GM18909 (cell line): ENCODE data around the gene HOXC4.
A peak's percentile ranks its signal among the peaks of the same experiment; 100 is the strongest.
"Not testable (repeated sequence)": the region's sequence is repeated elsewhere in the genome, so short reads cannot be mapped to it uniquely, and the experiment has no call there.

Experiments used
- ATAC-seq: cut with Tn5 transposase; IDR thresholded peaks from one replicate; pipeline ENCODE4 v1.9.1; 2021; ENCODE audit warnings: mild to moderate bottlenecking; ENCODE audit not compliant: unreplicated experiment, poor library complexity

HOXC4 gene

DNA sequence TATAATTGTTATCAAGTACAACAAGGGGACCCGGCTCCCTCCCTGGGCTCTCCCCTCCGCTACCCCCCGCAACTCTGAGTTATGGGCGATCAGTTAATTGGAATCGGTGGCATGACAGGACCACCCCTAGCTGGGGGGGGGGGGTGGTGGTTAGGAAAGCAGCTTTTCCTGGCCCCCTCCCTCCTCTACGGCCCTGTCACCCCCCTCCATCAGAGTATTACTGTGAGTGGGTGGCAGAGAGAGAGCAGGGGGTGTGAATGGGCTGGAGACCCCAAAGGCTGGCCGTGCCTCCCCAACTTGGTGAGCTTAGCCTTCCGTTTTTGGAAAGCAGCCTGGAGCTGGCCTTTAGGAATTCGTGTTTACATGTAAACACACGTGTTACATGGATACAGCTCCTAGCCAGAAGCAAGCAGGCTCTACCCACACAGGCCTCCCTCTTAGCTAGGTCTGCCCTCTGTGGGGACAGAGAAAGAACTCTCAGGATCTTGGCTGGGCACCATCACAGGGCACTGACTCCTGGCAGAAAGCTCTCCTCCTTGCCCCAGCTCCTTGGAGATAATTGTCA lies 1.1 kb upstream of the HOXC4 start:
- no peak for ATAC-seq

DNA sequence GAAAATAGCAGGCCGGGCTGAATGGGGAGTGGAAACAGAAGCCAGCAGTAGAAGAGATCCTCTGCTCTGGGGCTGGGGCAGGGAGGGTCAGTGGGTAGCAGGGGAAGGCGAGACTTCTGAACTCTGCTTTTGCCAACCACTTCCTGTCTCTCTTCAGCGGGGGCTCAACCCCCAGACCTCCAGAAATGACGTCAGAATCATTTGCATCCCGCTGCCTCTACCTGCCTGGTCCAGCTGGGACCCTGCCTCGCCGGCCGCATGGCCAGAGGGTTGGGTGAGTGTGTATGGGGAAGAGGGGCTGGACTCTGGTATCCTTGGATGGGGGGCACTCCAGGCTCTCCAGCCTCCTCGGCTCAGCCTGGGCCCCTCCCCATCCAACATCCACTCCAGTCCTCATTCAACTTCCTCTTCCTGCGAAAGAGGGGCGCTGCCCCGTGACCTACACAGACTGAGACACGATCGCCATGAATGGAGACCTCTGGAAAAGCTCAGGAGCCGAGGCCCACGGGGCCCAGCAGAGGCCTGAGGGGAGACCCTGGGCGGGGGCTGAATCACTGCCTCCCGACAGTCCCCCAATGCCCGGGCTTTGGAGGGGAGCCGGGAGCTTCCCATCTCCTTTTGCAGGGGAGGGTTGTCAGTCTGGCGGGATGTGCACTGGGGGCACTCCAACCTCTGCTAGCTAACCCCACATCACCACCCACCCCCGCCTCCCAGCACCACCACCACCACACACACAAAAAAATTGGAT lies 458 bp upstream of the HOXC4 start:
- ATAC-seq, result peak; percentile 75

DNA sequence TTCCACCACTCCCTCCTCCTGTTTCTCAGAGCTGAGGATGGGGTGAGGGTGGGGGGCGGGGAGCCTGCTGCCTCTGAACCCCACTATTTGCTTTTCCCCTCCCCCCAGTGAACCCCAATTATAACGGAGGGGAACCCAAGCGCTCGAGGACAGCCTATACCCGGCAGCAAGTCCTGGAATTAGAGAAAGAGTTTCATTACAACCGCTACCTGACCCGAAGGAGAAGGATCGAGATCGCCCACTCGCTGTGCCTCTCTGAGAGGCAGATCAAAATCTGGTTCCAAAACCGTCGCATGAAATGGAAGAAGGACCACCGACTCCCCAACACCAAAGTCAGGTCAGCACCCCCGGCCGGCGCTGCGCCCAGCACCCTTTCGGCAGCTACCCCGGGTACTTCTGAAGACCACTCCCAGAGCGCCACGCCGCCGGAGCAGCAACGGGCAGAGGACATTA lies 1.1 kb downstream of the HOXC4 start:
- no peak for ATAC-seq

DNA sequence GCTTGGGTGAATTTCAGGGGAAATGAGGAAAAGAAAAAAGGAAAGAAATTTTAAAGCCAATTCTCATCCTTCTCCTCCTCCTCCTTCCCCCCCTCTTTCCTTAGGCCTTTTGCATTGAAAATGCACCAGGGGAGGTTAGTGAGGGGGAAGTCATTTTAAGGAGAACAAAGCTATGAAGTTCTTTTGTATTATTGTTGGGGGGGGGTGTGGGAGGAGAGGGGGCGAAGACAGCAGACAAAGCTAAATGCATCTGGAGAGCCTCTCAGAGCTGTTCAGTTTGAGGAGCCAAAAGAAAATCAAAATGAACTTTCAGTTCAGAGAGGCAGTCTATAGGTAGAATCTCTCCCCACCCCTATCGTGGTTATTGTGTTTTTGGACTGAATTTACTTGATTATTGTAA lies 1.9 kb downstream of the HOXC4 start:
- no peak for ATAC-seq

DNA sequence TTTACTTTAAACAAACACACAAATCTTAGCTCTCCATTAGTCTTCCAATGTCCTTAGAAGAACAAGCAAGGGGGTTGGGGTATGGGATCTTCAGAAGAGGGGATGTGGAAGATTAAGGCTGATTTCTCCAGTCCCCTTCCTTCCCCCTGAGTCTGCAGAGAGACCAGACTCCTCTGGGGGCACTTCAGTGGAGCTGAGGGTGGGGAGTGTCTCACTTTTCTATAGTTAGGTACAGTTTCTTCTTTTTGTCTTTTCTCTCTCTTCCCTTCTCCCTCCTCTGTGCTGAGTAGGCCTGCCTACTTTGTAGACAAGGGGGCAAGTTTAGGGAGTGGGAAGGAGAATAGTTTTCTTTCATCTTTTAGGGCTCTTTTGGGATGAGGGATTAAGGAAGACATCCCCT lies 2.5 kb downstream of the HOXC4 start:
- ATAC-seq, result no peak

DNA sequence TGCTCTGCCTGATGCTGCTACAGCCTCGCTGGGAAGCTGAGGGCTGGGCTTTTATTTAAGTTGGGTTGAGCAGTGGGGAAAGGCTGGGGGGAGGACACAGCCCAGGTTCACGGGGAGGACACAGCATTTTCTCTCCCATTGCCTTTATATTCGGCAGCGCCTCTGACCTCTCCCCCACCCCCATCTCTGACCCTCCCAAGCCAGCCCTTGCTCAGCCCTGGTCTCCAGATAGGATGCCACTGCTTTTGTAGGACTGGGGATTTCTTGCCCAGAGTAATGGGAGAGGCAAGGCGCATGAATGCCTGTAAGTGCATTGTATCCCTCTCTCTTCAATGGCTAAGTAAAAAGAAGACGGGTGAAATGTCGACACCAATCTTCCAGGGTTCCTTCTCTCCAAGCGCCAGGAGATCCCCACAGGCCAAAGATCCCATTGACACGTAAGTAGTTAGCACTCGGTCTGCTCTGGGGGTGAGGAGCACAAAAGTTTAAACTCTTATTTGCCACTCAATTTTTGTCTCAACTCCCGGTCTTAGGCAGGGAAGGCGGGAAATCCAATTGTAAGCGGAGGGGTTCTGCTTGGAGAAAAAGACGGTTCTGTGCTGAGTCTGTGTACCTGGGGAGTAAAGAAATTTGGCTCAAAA lies 4.6 kb downstream of the HOXC4 start:
- ATAC-seq, result no peak

DNA sequence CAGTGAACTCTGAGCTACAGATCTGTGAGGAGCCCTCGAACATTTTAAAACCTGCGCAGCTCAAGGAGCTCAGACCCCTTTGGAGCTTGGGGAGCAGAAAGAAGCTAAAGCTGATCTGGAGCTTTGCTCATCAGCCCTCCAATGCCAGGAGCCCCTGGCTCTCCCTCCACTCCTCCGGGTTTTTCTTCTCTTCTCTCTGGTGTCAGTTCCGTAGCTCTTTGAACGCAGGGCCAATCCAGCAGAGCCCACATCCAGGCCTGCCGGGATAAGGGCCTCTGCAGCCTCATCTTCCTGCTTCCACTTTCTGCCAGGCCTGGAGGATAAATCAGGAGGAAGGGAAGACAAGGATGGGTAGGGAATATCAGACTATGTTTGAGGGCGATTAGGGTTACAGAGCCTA lies 6.0 kb downstream of the HOXC4 start:
- ATAC-seq, result no peak

DNA sequence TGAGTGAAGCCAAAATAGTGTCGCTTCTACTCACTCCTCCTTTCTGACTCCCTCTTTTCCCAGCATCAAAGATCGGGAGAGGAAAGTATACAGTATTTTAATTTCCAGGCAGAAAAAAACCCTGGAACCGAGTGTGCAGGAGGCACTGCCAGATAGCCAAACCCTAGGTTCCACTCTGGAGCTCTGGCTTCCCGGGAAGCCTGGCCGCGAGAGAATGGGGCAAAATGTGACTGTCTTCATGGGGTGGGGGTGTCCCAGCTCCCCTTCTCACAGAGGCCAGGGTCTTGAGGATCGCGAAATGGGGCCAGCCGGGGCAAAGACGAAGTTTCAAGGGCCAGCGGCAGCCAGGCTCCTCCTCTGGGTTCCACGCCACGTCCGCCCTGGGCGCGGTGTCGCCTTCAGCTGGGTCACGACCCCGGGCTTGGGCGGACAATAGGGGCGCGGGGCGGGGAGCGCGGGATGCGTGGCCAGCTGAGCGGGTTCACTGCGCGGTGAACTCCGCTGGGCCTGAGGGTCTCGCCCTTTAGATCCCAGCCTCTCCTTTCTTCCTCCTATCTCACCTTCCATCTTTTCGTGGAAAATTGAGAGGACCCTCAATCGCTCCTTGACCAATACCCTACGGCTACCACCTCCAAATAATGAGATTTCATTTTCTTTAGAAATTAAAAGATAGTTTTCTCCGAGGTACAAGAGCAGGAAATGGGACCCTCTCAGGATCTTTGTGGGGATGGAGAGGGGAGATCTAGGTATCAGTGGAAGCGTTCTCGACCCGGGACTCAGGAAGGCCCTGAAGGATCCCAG lies 6.7 kb downstream of the HOXC4 start:
- ATAC-seq, result no peak

DNA sequence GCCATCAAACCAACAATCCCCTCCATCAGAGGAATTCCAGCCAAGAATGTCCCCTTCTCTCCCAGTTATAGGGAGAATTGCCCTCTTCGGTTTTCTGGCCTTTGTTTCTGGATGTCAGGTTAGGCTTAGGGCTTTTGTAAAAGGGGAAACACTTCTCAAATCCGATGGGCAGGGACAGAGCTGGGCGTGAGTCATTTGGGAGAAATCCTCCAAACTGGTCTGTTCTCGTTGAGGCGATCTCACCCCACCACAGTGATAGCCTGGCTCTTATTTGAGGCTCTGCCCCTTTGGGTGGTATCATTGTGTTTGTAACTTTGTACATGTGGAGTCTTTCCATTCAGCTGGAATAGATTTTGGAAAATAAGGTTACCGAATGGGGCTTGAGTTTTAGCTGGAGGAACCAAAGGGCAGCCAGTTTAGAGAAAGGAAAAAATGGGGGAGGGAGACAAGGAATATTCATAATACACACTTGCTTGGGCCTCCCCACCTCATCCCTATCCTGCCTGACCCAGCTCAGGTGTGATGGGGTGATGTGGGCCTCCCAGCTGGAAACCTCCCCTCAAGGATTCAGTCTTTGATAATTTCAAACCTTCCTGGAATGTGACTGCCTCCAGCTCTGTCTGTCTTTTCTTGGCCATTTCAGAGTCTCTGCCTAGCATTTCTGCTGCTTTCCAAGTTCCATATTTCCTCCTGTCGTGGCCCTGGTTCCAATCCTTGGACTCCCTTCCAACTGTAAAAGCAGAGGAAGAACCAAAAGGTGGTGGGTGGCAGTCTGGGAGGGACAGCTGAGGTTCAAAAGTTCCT lies 7.5 kb downstream of the HOXC4 start:
- ATAC-seq, result no peak

DNA sequence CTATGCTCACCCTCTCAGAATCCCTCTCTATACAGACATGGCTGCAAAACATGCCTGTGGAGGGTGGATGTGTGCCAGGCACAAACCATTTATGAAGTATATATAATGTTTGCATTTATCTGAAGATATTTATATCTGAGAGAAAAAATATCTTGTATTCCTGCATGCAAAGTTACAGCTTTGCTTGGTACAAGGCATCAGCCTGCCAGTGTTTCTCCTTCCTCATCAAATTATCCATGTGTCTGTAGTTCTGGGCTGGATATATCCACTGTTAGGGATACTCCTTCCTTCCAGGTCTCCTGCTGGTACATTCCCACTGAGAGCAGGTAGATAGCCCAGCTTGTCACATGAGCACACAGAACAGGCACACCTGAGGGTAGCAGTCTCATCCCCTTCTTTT lies 12.0 kb downstream of the HOXC4 start:
- ATAC-seq, result no peak

DNA sequence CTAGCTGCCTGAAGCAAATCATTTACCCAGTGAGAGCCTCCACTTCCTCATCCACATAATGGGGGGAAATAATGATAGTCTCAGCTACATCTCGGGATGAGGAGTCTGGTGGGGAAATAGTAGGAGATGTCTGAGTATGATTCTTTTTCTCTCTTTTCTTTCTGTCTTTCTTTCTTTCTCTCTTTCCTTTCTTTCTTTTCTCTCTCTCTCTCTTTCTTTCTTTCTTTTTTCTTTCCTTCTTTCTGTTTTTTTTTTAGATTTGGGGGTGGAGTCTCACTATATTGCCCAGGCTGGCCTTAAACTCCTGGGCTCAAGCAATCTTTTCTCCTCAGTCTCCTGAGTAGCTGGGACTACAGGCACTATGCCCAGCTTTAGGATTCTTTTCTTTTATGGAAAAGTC lies 12.8 kb downstream of the HOXC4 start:
- no peak for ATAC-seq

DNA sequence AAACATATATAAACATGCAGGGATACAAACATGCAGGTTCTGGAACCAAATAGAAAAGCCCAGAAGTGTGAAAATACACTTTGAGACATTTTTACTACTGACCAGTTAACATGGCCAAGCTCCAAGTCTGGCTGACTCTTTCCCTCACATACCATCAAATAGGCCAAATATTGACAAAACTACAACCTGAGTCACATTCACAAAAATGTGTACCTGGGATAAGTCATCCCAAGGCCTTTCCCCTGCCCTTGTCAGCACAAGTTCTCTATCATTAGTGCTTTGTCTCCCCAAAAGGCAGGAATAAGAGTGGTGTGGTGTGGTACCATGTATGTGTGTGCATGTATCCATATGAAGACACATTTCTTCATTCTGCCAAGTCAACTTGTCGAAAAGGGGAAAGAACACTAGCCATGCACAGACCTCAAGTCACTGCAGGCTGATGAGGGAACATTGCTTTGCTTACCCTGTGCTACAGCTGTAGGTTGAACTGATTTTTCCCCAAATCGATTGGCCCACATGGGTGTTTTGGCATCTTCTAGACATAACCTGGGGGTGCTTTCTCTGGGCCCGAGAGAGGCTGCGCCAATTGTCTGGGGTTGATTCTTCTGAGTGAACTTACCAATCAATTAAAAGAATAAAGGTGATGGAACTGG lies 14.9 kb downstream of the HOXC4 start:
- no peak for ATAC-seq

DNA sequence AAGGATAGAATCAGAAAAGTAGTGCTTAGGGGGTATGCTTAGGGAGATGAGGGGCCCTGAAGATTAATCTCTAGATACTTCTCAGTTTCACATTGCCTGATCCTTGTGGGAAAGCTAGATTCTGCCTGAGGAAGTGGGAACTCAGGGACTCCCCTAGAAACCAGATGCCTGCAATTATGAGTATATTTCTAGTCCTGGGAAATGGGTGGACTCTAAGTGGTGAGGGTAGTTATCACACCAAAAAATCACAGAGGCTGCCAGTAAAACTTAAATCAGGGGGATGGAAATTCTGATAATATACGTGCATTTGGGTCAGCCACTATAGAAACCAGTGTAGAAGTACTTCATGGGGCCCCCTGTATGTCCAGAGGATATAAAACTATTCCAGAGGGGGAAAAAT lies 18.3 kb downstream of the HOXC4 start:
- no peak for ATAC-seq

DNA sequence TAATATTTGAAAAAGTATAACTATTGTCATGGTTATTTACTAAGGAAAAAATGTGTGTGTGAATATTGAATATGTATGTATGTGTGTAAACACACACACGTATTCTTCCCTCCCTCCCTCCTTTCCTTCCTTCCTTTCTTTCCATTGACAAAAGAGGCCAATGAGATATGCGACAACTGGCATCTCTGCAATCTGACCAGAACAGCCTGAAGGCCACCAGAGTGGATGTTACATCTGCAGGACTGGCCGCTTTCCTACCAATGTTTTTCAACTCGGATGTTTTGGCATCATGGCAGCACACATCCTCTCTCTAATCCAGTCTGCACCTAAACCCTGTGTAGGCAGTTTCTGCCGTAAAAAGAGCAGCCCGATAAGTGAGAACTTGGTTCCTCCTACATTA lies 20.7 kb downstream of the HOXC4 start:
- ATAC-seq, result no peak

DNA sequence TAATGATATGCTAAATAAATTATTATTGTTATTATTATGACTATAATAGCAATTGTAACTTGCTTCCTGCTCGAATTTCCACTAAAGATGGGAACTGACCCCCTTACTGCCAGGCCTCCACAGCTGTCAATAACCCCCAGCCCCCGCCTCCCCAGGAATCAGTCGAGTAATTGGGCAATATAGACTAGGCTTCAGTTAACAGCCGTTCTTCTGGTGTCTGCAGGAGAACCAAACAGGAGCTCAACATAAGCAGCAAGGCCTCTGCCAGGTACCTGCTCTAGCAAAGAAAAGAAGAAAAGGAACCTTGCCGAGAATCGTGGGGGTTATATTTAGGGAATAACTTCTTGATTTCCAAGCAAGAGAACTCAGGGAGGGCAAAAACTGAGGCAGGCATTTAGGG lies 21.8 kb downstream of the HOXC4 start:
- no peak for ATAC-seq

DNA sequence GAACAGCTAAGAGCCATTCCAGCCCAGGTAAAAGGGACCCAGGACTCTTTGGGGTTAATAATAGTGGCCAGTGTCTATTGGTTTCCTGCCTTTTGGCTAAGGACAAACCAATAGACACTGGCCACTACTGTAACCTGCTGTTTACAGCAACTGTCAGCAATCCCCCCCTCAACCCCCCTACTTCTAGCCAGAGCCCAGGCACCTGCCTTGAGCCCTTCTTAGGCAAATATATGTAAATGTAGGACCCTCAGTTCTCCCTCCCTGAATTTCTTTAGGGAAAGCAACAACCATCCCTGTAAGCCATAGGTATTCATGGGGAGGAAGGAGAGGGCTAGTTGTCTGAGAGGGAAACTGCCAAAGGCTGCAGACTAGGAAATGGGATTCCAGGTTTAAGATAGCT lies 22.3 kb downstream of the HOXC4 start:
- ATAC-seq, result no peak

DNA sequence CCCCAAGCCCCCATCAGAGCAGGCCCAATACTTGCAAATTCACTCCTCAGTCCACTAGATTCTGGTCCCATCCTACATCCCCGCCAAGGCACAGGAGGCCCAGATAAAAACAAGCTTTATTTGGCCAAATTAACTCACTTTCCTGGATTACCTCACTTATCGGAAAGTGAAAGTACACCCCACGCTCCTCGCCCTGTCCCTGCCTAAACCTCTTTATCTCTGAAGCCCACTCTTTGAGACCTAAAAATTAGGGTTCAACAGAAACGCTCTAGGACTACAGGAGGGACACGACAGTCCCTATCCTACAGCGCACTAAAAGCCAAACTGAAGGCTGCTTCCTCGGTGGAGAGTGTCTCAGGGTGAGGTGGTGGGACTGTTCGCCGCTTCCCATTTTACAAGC lies 24.2 kb downstream of the HOXC4 start:
- not testable (repeated sequence) for ATAC-seq

DNA sequence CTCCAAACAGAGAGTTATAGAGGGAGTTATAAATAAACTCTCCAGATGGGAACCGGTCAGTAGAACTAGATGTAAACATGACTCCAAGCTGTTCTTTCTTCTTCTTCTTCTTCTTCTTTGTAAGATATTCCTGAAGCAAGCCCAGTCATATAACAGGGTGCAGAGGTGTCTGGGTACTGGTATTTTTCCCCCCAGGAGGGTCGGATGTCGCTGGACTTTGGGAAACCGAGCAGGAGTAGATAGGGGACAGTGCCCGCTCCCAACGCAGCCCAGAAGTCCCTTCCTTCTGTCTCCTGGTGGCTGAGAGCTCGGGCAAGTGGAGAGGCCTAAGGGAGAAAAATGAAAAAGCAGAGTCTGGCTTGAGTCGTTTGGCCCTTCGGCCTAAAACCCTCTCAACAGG lies 25.5 kb downstream of the HOXC4 start:
- ATAC-seq, result not testable (repeated sequence)

DNA sequence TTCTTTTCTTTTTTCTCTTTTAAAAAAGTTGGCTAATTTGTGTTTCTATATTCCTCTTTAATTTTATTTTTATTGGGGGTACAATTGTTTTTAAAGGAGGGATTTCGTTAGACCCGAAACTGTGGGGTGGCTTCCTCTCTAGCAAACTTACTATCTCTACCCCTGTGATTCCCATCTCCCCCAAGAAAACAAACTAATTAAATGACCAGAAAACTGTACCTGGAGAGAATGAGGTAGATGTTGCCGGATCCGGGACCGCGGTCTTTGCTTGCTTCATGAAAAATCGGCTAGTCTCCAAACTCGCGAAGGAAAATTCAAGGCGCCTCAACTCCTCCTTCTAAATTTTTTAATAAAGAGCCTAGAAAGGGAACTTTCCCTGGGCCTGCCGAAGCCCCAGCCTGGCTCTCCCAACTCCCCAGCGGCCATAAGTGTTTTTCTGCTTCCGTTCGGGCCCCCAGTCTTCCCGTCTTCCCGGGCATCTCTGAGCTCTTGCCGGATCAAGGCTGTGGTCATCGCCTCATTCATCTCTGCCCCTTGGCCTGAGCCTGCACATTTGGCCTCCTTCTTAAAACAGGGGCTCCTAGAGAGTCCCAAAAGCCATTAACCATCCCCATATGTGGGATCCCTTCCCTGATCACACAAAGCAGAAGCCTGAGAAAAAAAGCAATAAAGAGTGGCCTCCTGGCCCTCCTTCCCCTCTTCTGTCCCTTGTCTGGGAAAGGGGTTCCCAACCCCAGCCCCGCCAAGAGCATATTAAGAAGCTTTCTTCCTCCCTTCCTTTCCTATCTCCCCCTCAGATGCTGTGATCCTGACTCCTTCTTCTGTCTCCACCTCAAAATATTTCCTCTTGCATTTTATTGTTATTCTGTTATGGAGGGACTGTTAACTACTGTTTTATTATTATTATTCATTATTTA lies 26.6 kb downstream of the HOXC4 start:
- not testable (repeated sequence) for ATAC-seq
